ENCODE measurements around the gene ELOB. TPM values are rescaled to one million over a fixed set of nuclear protein-coding genes. Genes with fewer than 3 reads are reported as not detected.

Gene ELOB
- polyA plus RNA-seq, 1 donor: 175 TPM

DNA sequence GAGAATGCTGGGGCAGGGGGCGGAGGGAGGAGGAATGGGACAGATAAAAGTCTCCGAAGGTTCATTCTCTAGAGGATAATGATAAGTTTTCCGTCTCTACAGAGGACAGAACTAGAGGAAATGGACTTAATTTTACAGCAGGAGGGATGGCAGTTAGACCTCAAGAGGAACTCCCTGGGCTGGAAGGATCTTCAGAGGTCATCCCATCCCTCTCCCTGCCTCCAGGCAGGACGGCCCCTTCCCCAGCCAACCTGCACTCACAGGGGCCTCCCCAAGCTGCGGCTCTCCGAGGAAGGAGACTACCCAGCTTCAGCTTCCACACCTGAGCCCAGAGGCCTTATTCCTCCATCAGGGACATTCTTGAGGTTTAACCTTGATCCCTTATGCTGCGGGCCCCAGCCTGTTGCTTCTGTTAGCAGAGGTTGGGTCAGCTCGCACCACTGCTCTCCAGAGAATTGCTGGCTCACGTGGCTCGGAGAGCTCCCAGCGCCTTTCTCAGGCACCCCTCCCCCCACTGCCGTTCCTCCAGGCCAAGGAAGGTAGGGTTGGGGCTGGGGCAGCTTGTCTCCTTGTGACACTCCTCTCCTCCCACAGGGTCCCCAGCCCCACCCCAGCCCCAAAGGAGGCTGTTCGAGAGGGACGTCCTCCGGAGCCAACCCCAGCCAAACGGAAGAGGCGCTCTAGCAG, 8.5 kb downstream of the ELOB start:
- Histone ChIP-seq H3K4me3 (ENCODE audit: low read length) (no peak overlapping the region), H3K27me3 (ENCODE audit: control insufficient read depth, insufficient read depth, low read length) (no peaks in the 10 kb centered on the region), H3K36me3 (ENCODE audit: control insufficient read depth, insufficient read depth, low read length) (peaks cover 93% of the 10 kb centered on the region), H3K27ac (ENCODE audit: low read length) (no peak overlapping the region), H3K4me1 (ENCODE audit: control insufficient read depth, insufficient read depth, low read length) (no peaks in the 10 kb centered on the region), H3K9me3 (ENCODE audit: control insufficient read depth, low read depth, low read length) (peaks cover 15% of the 10 kb centered on the region)
- DNase-seq: no peak
- WGBS (ENCODE audit: insufficient coverage, low lambda C conversion rate): 82% methylated on average over 2 of the region's 17 CpGs

GRCh38 chr16:2767891-2768290, 9.2 kb downstream of the ELOB start:
- DNase-seq: no peak
- H3K9me3 ChIP-seq (ENCODE audit: control insufficient read depth, low read depth, low read length): peaks cover 15% of the 10 kb centered on the region
- H3K27me3 ChIP-seq (ENCODE audit: control insufficient read depth, insufficient read depth, low read length): no peaks in the 10 kb centered on the region
- H3K36me3 ChIP-seq (ENCODE audit: control insufficient read depth, insufficient read depth, low read length): peaks cover 97% of the 10 kb centered on the region
- H3K4me3 ChIP-seq (ENCODE audit: low read length): no peak overlapping the region
- no peaks in the 10 kb centered on the region for H3K4me1 ChIP-seq (ENCODE audit: control insufficient read depth, insufficient read depth, low read length)
- no CpG with 5 or more reads among the region's 14 CpGs for WGBS (ENCODE audit: insufficient coverage, low lambda C conversion rate)
- no peak overlapping the region for H3K27ac ChIP-seq (ENCODE audit: low read length)

DNA sequence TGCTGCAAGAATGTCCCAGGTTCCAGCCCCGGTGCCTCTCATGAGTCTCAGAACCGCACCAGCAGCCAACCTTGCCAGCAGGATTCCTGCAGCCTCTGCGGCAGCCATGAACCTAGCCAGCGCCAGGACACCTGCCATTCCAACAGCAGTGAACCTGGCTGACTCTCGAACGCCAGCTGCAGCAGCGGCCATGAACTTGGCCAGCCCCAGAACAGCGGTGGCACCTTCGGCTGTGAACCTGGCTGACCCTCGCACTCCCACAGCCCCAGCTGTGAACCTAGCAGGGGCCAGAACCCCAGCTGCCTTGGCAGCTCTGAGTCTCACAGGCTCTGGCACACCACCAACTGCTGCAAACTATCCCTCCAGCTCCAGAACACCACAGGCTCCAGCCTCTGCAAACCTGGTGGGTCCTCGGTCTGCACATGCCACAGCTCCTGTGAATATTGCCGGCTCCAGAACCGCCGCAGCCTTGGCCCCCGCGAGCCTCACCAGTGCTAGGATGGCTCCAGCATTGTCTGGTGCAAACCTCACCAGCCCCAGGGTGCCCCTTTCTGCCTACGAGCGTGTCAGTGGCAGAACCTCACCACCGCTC, 9.8 kb downstream of the ELOB start:
- no CpG with 5 or more reads among the region's 19 CpGs for WGBS (ENCODE audit: insufficient coverage, low lambda C conversion rate)
- Histone ChIP-seq H3K4me3 (ENCODE audit: low read length) (no peak overlapping the region), H3K36me3 (ENCODE audit: control insufficient read depth, insufficient read depth, low read length) (peaks cover 100% of the 10 kb centered on the region), H3K4me1 (ENCODE audit: control insufficient read depth, insufficient read depth, low read length) (no peaks in the 10 kb centered on the region), H3K27me3 (ENCODE audit: control insufficient read depth, insufficient read depth, low read length) (no peaks in the 10 kb centered on the region), H3K9me3 (ENCODE audit: control insufficient read depth, low read depth, low read length) (peaks cover 17% of the 10 kb centered on the region), H3K27ac (ENCODE audit: low read length) (no peak overlapping the region)
- no peak for DNase-seq

- H3K27me3 ChIP-seq (ENCODE audit: control insufficient read depth, insufficient read depth, low read length): no peaks in the 10 kb centered on the region
- WGBS (ENCODE audit: insufficient coverage, low lambda C conversion rate): 95% methylated on average over 7 of the region's 44 CpGs
- H3K4me1 ChIP-seq (ENCODE audit: control insufficient read depth, insufficient read depth, low read length): no peaks in the 10 kb centered on the region
- H3K4me3 ChIP-seq (ENCODE audit: low read length): no peak overlapping the region
- peaks cover 100% of the 10 kb centered on the region for H3K36me3 ChIP-seq (ENCODE audit: control insufficient read depth, insufficient read depth, low read length)
- no peak overlapping the region for H3K27ac ChIP-seq (ENCODE audit: low read length)
- H3K9me3 ChIP-seq (ENCODE audit: control insufficient read depth, low read depth, low read length): peaks cover 24% of the 10 kb centered on the region
- DNase-seq: no peak
These were observed 10.5 kb downstream of the ELOB start for GRCh38 chr16:2766430-2767139.

- H3K27ac ChIP-seq (ENCODE audit: low read length): no peak overlapping the region
- DNase-seq: no peak
- no peaks in the 10 kb centered on the region for H3K27me3 ChIP-seq (ENCODE audit: control insufficient read depth, insufficient read depth, low read length)
- H3K9me3 ChIP-seq (ENCODE audit: control insufficient read depth, low read depth, low read length): peaks cover 26% of the 10 kb centered on the region
- H3K4me3 ChIP-seq (ENCODE audit: low read length): no peak overlapping the region
- no peaks in the 10 kb centered on the region for H3K4me1 ChIP-seq (ENCODE audit: control insufficient read depth, insufficient read depth, low read length)
- H3K36me3 ChIP-seq (ENCODE audit: control insufficient read depth, insufficient read depth, low read length): peaks cover 100% of the 10 kb centered on the region
- 100% methylated on average over 8 of the region's 73 CpGs for WGBS (ENCODE audit: insufficient coverage, low lambda C conversion rate)
These were observed 11.3 kb downstream of the ELOB start for GRCh38 chr16:2765462-2766404.

DNA sequence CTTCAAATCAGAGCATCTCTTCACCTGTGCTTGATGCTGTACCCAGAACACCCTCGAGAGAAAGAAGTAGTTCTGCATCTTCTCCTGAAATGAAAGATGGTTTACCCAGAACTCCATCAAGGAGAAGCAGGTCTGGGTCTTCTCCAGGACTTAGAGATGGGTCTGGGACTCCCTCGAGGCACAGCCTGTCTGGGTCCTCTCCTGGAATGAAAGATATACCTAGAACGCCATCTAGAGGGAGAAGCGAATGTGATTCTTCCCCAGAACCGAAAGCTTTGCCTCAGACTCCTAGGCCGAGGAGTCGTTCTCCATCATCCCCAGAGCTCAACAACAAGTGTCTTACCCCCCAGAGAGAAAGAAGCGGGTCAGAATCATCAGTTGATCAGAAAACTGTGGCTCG, 12.4 kb downstream of the ELOB start:
- Histone ChIP-seq H3K27me3 (ENCODE audit: control insufficient read depth, insufficient read depth, low read length) (no peaks in the 10 kb centered on the region), H3K27ac (ENCODE audit: low read length) (no peak overlapping the region), H3K4me3 (ENCODE audit: low read length) (no peak overlapping the region), H3K9me3 (ENCODE audit: control insufficient read depth, low read depth, low read length) (peaks cover 26% of the 10 kb centered on the region), H3K4me1 (ENCODE audit: control insufficient read depth, insufficient read depth, low read length) (no peaks in the 10 kb centered on the region), H3K36me3 (ENCODE audit: control insufficient read depth, insufficient read depth, low read length) (peaks cover 100% of the 10 kb centered on the region)
- WGBS (ENCODE audit: insufficient coverage, low lambda C conversion rate): no CpG with 5 or more reads among the region's 9 CpGs
- no peak for DNase-seq

DNA sequence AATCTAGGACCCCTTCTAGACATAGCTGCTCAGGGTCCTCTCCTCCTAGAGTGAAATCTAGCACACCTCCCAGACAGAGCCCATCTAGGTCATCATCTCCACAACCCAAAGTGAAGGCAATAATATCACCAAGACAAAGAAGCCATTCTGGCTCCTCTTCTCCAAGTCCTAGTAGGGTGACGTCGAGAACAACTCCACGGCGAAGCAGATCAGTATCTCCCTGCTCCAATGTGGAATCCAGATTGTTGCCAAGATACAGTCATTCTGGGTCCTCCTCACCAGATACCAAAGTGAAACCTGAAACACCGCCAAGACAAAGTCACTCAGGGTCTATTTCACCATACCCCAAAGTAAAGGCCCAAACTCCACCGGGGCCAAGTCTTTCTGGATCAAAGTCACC, 13.9 kb downstream of the ELOB start:
- H3K27me3 ChIP-seq (ENCODE audit: control insufficient read depth, insufficient read depth, low read length): no peaks in the 10 kb centered on the region
- H3K4me1 ChIP-seq (ENCODE audit: control insufficient read depth, insufficient read depth, low read length): no peaks in the 10 kb centered on the region
- no peak for DNase-seq
- peaks cover 26% of the 10 kb centered on the region for H3K9me3 ChIP-seq (ENCODE audit: control insufficient read depth, low read depth, low read length)
- WGBS (ENCODE audit: insufficient coverage, low lambda C conversion rate): no CpG with 5 or more reads among the region's 6 CpGs
- no peak overlapping the region for H3K4me3 ChIP-seq (ENCODE audit: low read length)
- no peak overlapping the region for H3K27ac ChIP-seq (ENCODE audit: low read length)
- peaks cover 100% of the 10 kb centered on the region for H3K36me3 ChIP-seq (ENCODE audit: control insufficient read depth, insufficient read depth, low read length)

DNA sequence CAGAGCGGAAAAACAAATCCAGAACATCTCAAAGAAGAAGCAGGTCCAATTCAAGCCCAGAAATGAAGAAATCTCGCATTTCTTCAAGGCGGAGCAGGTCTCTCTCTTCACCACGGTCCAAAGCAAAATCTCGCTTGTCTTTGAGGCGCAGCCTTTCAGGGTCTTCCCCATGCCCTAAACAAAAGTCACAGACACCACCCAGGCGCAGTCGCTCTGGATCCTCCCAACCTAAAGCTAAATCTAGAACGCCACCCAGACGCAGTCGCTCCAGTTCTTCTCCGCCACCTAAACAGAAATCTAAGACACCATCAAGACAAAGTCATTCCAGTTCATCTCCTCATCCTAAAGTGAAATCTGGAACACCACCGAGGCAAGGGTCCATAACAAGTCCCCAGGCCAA, 14.4 kb downstream of the ELOB start:
- Histone ChIP-seq H3K4me3 (ENCODE audit: low read length) (no peak overlapping the region), H3K9me3 (ENCODE audit: control insufficient read depth, low read depth, low read length) (peaks cover 26% of the 10 kb centered on the region), H3K36me3 (ENCODE audit: control insufficient read depth, insufficient read depth, low read length) (peaks cover 100% of the 10 kb centered on the region), H3K4me1 (ENCODE audit: control insufficient read depth, insufficient read depth, low read length) (no peaks in the 10 kb centered on the region), H3K27me3 (ENCODE audit: control insufficient read depth, insufficient read depth, low read length) (no peaks in the 10 kb centered on the region), H3K27ac (ENCODE audit: low read length) (no peak overlapping the region)
- 100% methylated on average over 1 of the region's 13 CpGs for WGBS (ENCODE audit: insufficient coverage, low lambda C conversion rate)
- DNase-seq: no peak

DNA sequence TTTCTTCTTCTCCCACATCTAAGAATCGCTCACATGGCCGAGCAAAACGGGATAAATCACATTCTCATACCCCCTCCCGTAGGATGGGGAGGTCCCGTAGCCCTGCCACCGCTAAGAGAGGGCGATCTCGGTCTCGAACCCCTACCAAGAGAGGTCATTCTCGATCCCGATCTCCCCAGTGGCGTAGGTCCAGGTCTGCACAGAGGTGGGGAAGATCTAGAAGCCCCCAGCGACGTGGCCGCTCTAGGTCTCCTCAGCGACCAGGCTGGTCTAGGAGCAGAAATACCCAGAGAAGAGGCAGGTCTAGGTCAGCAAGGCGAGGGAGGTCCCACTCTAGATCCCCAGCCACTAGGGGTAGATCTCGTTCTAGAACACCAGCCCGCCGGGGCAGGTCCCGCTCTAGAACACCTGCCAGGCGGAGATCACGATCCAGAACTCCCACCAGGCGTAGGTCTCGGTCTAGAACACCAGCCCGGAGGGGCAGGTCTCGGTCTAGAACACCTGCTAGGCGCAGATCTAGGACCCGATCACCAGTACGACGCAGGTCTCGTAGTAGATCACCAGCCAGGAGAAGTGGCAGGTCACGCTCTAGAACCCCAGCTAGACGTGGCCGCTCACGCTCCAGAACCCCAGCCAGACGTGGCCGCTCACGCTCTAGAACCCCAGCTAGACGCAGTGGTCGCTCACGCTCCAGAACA, 15.0 kb downstream of the ELOB start:
- H3K36me3 ChIP-seq (ENCODE audit: control insufficient read depth, insufficient read depth, low read length): peaks cover 100% of the 10 kb centered on the region
- H3K9me3 ChIP-seq (ENCODE audit: control insufficient read depth, low read depth, low read length): peaks cover 26% of the 10 kb centered on the region
- H3K4me1 ChIP-seq (ENCODE audit: control insufficient read depth, insufficient read depth, low read length): no peaks in the 10 kb centered on the region
- no peaks in the 10 kb centered on the region for H3K27me3 ChIP-seq (ENCODE audit: control insufficient read depth, insufficient read depth, low read length)
- WGBS (ENCODE audit: insufficient coverage, low lambda C conversion rate): no CpG with 5 or more reads among the region's 42 CpGs
- H3K27ac ChIP-seq (ENCODE audit: low read length): no peak overlapping the region
- H3K4me3 ChIP-seq (ENCODE audit: low read length): no peak overlapping the region
- DNase-seq: no peak

Measured in large intestine (tissue), 3 donors.